ENCODE results near the gene PAK6. TPM values are rescaled to one million over a fixed set of nuclear protein-coding genes. Genes with fewer than 3 reads are reported as not detected.

PAK6 gene
- total RNA-seq, 4 donors from 2014 or later, result 0.84 to 2.0 TPM; not detected in 2

DNA sequence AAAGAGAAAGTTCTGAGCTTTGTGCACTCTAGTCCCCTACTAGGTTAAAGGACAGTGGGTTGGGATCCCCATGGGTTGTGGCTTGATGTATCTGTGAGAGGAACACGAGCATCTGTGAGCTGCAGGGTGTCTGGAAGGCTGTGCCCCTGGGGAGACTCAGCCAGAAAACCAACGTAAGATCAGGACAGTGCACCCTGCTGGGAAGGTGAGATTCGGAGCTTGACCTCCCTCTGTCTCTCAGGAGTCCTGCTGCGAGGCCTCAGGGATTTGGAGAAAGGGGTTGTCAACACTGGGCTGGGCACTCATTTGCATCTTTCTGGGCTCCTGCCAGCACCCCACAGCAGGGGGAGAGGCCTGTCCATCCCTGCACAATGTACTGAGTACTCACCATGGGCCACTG is 28.8 kb downstream of the PAK6 start:
- no peaks in the 10 kb centered on the region for H3K4me1 ChIP-seq
- H3K9me3 ChIP-seq, result no peaks in the 10 kb centered on the region
- no peaks in the 10 kb centered on the region for H3K36me3 ChIP-seq
- H3K4me3 ChIP-seq, result no peak overlapping the region
- no peak overlapping the region for H3K27ac ChIP-seq
- TF ChIP-seq, protein P1, sequence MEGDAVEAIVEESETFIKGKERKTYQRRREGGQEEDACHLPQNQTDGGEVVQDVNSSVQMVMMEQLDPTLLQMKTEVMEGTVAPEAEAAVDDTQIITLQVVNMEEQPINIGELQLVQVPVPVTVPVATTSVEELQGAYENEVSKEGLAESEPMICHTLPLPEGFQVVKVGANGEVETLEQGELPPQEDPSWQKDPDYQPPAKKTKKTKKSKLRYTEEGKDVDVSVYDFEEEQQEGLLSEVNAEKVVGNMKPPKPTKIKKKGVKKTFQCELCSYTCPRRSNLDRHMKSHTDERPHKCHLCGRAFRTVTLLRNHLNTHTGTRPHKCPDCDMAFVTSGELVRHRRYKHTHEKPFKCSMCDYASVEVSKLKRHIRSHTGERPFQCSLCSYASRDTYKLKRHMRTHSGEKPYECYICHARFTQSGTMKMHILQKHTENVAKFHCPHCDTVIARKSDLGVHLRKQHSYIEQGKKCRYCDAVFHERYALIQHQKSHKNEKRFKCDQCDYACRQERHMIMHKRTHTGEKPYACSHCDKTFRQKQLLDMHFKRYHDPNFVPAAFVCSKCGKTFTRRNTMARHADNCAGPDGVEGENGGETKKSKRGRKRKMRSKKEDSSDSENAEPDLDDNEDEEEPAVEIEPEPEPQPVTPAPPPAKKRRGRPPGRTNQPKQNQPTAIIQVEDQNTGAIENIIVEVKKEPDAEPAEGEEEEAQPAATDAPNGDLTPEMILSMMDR (IDR thresholded peaks at IDR 0.05), result no peak
- TF ChIP-seq EP300 (IDR thresholded peaks at IDR 0.05), result no peak
- TF ChIP-seq POLR2A (IDR thresholded peaks at IDR 0.05), result no peak
- 70 to 74% methylated on average over 4 of the region's 4 CpGs for WGBS, 2 donors
- DNase-seq (ENCODE audit: low spot score in 2 of 2), result no peak
- H3K27me3 ChIP-seq, result no peaks in the 10 kb centered on the region

GRCh38 chr15:40269604-40270003 is 30.7 kb downstream of the PAK6 start:
- Histone ChIP-seq H3K4me3 (no peak overlapping the region), H3K27ac (no peak overlapping the region), H3K9me3 (no peaks in the 10 kb centered on the region), H3K4me1 (no peaks in the 10 kb centered on the region), H3K36me3 (no peaks in the 10 kb centered on the region), H3K27me3 (no peaks in the 10 kb centered on the region)
- no peak for TF ChIP-seq POLR2A (IDR thresholded peaks at IDR 0.05)
- TF ChIP-seq, protein P1 (IDR thresholded peaks at IDR 0.05), result no peak
- no peak for TF ChIP-seq EP300 (IDR thresholded peaks at IDR 0.05)
- no peak for DNase-seq (ENCODE audit: low spot score in 2 of 2)
- WGBS, 2 donors, result 72 to 75% methylated on average over 4 of the region's 4 CpGs

- TF ChIP-seq EP300 (IDR thresholded peaks at IDR 0.05), result no peak
- TF ChIP-seq POLR2A (IDR thresholded peaks at IDR 0.05), result no peak
- TF ChIP-seq, protein P1 (IDR thresholded peaks at IDR 0.05), result no peak
- no peak for DNase-seq (ENCODE audit: low spot score in 2 of 2)
- H3K27me3 ChIP-seq, result no peaks in the 10 kb centered on the region
- H3K4me1 ChIP-seq, result peaks cover 0 to 3% (median 0%) of the 10 kb centered on the region in 4 donors
- H3K36me3 ChIP-seq, result no peaks in the 10 kb centered on the region
- H3K4me3 ChIP-seq, result no peak overlapping the region
- 75 to 78% methylated on average over 11 of the region's 11 CpGs for WGBS, 2 donors
- H3K9me3 ChIP-seq, result no peaks in the 10 kb centered on the region
- H3K27ac ChIP-seq, result no peak overlapping the region
Observed at GRCh38 chr15:40270246-40270995, 31.6 kb downstream of the PAK6 start.

DNA sequence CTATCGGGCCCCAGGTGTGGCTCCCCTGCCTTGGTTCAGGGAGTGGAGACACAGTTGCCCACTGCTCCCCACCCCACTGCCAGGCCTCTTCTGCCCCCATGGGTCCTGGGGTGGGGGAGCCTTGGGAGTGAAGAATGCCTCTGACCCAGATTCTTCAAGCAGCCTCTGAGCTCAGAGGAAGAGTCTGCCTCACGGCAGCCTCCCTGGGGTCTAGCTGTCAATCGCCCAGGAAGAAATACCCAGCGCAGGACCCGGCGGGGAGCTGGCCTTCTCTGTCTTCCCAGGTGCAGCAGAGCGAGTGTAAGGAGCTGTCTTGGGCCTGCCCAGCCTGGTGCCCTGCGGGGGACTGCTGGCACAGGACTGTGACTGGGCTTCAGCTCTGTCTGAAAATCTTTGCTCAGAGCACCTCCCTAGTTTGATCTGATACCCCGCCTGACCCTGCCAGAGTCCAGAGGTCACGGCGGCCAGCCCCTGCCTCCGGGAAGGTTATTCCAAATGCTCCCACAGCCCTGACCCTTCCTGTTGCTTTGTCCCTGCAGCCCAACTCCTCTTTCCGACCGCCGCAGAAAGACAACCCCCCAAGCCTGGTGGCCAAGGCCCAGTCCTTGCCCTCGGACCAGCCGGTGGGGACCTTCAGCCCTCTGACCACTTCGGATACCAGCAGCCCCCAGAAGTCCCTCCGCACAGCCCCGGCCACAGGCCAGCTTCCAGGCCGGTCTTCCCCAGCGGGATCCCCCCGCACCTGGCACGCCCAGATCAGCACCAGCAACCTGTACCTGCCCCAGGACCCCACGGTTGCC is 33.0 kb downstream of the PAK6 start:
- DNase-seq (ENCODE audit: low spot score in 2 of 2), result no peak
- Histone ChIP-seq H3K4me3 (no peak overlapping the region), H3K36me3 (no peaks in the 10 kb centered on the region), H3K4me1 (peaks cover 0 to 3% (median 0%) of the 10 kb centered on the region in 4 donors), H3K27ac (no peak overlapping the region), H3K9me3 (no peaks in the 10 kb centered on the region), H3K27me3 (peaks cover 0 to 2% of the 10 kb centered on the region in 2 donors)
- 75 to 86% methylated on average over 19 to 25 of the region's 25 CpGs for WGBS, 2 donors
- TF ChIP-seq EP300 (IDR thresholded peaks at IDR 0.05) (no peak), POLR2A (IDR thresholded peaks at IDR 0.05) (no peak)
- TF ChIP-seq, protein P1 (IDR thresholded peaks at IDR 0.05), result no peak

Data from tibial nerve (tissue), 4 donors.